HG02763 (cell line): ENCODE measurements around the gene TDRD7.

Experiments used
- ATAC-seq: cut with Tn5 transposase; IDR thresholded peaks from one replicate; pipeline ENCODE4 v1.9.1; 2021; ENCODE audit warnings: mild to moderate bottlenecking, moderate library complexity; ENCODE audit not compliant: unreplicated experiment

TDRD7 gene

DNA sequence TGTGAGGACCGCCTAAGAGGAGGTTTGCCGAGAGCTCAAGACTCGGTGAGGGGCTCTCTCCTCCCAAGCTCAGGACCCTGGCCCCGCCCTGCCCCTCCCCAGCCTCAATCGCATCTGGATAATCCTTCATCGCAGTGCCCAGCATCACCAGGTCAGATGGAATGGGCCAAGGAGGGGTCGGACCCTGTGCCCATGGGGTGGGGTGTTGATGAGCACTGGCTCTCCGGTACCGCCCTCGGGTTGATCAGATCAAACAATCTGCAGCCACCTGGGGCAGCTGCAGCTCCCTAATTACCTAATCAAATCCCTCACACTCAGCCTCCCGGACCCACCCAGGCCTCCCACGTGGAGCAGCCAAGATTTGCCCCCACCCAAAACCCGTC, 24.4 kb upstream of the TDRD7 start:
- no peak for ATAC-seq

DNA sequence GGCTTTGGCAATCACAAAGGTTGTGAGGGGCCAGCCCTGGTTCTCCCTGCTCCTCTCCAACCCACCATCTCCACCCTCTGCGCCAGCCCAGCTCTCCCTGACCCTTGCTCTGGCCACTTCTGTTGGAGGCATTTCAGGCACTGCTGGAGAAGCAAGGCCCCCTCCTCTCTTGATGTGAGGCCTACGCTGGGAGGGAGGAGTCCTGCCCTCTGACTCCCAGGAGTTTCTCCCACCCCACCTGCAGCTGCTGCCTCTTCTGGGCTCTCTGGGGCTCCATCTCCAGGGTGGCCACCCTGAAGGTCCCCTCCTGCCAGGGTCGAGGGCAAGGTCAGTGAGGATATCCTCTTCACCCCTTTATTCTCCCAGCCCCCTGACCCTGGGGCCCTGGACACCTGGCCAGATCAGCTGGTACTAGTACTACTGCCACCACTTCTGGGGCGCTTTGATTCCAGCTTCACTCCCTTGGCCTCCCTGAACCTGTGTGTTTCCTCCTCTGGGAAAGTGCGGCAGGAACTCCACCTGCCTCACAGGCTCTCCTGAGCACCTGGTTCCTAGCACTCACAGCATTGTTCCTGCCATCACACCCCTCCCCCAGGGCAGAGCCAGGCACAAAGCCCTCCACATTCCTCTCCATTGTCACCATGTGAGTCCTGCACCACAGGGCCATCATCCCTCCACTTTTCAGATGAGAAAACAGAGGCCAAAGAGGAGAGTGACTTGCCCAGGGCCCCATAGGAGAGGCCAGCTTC, 23.8 kb upstream of the TDRD7 start:
- no peak for ATAC-seq

DNA sequence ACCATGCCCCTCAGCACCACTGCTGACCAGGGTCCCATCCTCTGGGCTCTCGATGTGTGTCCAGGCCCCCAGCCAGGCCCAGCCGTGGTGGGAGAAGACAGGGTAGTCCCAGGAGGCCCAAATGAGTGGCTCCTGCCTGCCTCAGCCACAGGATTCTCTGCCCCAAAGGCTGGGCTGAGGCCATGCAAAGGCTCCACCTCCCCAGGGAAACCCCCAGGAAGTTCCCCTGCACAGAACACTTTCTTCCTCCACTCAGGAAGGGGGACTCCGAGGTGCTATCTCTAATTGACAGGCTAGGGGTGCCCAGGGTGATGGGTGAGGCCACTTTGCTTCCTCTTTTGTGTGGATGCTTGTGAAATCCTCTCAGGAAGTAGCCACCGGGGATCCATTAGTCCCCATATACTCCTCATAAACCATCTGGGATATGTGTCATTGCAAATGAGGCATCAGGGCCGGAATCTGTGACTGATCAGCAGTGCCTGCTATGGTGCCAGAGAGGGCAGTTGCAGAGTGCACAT, 23.1 kb upstream of the TDRD7 start:
- peak; percentile 71 for ATAC-seq

DNA sequence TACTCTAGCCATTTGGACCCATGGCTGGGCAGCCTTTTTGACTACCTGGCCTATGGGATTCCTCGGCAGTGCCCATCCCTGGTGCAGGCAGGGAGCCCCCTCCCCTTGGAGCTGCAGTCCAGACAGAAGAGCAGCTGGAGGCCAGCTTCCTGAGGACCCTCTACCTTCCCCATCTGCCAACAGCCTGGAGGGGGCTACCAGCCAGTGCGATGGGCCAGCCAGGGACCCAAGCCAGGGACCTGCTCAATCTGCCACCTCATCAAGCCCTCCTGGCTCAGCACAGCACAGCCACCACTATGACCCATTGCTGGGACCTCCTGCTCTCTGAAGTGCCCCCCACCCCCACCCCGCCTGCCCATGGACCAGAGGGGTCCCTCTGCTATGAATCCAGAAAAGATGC, 22.6 kb upstream of the TDRD7 start:
- no peak for ATAC-seq

DNA sequence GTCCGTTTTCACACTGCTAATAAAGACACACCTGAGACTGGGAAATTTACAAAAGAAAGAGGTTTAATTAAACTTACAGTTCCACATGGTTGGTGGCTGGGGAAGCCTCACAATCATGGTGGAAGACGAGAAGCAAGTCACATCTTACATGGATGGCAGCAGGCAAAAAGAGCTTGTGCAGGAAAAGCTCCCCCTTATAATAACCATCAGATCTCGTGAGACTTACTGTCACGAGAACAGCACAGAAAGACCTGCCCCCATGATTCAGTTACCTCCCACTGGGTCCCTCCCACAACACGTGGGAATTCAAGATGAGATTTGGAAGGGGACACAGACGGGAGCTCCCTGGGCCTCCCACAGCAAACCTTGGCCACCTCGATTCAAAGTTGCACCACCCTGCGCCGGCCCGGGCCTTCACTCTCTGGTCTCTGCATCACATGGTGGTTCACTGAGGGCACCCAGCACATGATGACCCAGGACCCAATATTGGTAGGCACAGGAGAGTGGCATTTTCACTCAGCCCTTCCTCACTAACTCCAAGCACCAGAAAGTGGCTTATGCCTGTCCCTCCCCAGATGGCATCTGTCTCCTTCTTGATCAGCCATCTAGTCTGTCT, 21.0 kb upstream of the TDRD7 start:
- ATAC-seq, result no peak

DNA sequence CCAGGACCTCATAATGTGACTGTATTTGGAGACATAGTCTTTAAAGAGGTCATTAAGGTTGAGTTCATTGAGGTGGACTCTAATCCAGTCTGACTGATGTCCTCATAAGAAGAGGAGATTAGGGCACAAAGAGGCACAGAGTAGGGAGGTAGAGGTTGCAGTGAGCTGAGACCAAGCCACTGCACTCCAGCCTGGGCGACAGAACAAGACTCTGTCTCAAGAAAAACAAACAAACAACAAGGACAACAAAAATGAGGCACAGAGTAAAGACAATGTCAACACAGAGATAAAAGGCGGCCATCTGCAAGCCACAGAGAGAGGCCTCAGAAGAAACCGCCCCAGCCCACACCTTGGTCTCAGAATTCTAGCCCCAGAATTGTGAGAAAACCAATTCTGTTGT, 17.0 kb upstream of the TDRD7 start:
- no peak for ATAC-seq

DNA sequence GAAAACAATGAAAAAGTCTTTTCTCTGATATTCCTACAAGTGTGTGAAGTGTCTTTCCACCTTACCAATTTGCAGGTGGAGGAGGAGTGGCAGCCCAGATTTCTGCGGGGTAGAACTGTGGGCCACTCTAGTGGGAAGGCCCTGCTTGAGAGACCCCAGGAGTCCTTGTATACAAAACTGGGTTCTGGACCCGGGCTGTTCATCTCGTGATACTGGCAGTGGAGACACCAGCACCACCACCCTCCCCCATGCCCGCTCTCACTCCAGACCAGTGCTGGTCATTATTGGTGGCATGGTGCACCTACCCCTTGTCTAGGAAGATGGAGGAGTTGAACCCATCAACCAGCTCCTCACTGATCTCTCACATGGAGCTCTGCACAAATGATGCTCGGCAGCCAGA, 16.2 kb upstream of the TDRD7 start:
- no peak for ATAC-seq

DNA sequence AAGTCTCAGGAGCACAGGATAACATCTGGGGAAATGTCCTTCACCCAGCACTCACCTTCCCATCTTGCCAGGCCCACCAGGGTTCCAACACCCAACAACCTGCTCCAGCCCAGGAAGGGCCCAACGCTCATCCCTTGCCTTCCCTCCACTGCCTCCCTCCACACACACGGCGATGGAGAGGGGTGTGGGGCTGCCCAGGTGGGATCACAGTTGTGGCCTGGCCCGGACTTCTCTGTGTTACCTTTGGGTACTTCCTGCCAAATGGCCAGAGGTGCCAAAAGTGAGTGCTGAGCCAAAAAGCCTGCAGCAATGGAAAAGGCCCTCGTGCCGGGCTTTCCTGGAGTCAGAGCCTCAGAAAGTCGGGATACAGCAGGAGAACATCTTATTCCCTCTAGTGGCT, 15.6 kb upstream of the TDRD7 start:
- no peak for ATAC-seq

DNA sequence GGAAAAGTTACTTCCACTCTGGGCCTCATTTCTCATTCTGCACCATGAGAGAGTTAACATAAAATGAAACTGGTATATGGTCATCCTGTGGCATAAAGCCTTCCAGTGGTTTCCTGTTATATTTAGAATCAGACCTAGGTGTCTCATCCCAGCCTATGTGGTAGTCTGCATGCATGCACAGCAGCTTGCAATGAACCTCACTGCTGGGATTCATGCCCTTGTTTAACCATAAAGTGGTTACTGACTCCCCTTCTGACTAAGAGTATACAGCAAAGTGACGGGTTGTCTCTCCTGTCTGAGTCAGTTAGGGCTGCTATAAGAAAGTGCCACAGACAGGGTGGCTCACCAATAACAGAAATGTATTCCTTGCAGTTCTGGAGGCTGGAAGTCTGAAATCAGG, 14.7 kb upstream of the TDRD7 start:
- no peak for ATAC-seq

DNA sequence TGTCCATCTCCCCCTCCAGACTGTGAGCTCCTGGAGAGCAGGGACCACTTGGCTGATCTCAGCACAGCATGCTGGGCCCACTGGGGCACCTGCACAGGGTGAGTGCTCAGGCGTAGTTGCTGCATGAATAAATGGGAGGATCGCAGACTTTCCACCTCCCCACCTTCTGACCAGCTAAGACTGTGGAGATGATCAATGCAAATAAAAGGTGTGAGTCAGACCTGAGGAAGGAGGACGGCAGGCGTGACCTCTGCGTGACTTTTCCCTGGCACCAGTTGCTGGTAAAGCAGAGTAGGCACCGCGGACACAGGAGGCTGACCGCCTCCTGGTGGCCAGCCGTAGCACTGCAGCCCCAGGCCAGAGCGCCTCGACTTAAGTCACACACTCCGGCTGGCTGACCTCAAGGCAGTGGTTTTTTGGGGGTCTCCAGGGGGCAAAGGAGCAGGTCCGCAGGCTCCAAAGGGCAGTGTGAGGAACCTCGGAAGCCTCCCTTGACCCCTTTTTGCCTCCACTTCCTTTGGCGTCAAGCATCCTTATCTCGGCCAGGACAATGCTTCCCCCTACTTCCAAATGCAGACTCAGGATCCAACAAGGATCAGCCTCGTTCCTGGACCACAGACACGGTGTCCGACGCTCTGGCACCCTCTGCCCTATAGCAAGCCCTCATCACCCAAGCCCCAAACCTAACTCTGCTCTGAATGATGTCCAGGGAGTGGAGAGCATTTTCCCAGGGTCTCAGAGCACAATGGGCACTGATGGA, 12.7 kb upstream of the TDRD7 start:
- peak; percentile 50 for ATAC-seq

DNA sequence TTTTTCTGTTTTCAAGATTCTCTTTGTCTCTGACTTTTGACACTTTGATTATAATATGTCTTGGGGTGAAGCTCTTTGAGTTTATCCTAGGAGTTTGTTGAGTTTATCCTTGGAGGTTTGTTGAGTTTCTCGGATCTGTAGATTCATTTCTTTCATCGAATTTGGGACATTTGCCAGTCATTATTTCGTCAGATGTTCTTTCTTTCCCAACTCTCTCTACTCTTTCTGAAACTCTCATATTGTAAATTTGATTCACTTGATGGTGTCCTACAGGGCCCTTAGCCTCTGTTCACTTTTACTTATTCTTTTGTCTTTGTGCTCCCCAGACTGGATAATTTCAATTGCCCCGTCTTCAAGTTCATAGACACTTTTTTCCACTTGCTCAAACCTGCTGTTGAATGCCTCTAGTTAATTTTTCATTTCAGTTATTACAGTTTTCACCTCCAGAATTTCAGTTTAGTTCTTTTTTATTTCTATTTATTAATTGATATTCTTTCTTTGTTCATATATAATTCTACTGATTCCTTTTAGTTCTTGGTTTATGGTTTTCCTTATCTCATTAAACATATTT, 8.1 kb upstream of the TDRD7 start:
- ATAC-seq, result no peak

DNA sequence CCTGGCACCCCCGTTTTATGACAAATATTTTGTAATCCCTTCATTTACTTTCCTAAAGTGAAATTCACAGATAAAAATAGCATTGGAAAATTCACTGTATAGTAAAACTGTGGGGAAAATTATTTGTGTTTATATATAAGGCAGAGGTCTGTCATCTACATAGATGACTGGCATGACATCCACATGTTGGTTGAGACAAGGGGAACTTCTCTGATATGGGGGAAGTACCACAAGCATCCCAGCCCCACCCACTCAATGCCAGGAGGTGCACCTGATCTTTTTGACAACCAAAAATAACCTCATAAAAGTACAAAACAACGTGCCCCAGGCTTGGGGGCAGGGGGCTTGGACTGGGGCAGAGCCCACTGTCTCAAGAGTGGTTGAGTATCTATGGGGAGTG, 6.3 kb upstream of the TDRD7 start:
- ATAC-seq, result no peak

DNA sequence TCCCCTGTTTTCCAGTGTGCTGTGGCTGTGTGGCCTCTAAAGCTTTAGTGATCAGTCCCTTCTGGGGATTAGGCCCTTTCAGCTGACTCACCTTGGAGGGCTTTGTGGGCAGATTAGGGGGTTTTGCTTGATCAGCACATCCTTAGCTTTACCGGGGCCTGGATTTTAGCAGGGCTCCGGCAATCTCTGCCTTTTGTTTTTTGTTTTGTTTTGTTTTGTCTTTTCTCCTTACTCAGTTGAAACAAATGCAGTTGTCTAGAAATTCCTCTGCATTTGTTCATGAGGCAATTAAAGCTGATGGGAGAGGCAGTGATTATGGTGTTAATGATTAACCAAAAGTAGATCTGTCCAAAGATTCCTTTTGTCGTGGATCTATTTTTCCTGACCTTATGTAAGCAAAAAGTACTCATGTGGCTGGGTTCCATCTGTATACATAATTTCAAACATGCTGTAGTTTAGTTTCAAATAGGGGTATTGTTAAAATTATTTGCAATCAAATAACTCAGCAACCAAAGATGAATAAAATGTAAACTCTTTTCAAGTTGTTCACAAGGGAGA, 5.2 kb upstream of the TDRD7 start:
- no peak for ATAC-seq

DNA sequence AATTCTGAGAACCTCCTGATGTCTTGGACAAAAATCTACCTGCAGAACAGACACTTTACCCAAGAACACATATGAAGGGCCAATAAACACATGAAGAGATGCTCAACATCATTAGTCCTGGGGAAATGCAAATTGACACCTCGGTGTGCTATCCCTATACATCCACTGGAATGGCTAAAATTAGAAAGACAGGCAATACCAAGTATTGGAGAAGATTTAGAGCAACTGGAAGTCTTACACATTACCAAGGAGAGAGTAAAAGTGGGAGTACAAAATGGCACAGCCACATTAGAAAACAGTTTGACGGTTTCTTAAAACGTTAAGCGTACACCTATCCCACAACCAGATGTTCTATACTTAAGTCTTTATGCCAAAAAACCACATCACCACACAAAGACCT, 3.3 kb upstream of the TDRD7 start:
- ATAC-seq, result no peak

DNA sequence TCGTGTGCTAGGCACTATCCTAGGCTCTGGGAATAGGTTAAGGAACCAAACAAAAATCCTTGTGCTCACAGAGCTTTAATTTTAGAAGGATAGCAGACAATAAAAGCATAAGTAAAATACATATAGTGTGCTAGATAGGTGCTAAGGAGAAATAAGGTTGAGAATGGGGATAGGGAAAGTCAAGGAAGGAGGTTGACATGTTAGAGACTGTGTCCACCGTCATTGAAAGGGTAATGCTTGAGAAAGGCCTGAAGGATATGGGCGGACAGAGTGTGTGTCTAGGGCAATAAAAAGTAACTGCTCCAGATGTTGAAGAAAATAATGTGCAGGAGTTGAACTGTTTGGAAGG, 482 bp upstream of the TDRD7 start:
- no peak for ATAC-seq

DNA sequence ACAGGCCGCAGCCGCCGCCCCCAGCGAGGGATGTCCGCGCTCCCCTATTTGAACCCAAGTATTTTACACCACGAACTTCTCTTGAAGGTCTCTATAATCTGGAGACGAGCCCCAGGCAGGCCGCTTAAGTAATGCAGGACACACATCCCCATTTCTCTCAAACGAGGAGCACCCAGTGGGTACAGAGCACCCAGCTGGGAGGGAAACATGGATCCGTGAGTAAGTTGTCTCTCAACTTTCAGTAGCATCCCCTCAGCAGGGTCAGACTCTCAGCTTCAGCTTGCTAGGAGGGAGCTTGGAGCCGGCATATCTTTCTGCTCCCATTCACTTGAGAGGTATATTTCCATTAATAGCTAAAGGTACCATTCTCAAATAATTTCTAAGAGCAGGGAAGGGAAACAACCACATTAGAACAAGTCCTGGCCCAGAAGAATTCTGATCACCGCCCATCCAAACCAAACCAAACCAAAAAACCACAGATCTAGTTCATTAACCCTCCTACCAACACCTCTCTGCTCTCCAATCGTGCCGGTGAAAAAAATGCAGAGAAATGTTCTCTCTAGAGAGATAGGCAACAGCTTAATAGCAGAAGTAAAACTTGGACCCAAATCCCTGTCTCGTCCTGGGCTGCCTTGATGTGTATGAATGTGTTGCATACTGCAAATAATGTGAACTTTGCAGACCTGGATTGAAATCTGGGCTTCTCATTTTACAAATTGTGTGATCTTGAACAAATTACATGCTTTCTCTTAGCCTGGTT, 910 bp downstream of the TDRD7 start:
- no peak for ATAC-seq

DNA sequence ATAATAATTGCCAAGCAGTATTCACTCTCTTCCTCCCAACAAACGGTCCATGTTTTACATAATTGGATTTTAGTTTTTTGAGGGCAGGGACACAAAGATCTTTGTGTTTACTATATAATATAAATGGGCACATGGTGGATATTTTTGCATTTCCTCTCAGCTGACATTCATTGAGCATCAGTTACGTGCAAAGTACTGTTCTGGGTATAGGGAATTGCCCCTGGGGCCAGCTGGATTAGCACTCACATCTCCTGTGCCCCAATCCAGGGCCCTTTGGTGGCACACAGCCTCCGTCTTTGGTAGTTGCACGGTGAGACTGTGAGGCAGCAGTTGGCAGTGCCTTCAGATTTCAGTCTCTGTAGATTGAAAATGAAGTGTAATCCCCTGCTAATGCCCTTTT, 1.6 kb downstream of the TDRD7 start:
- ATAC-seq, result no peak

DNA sequence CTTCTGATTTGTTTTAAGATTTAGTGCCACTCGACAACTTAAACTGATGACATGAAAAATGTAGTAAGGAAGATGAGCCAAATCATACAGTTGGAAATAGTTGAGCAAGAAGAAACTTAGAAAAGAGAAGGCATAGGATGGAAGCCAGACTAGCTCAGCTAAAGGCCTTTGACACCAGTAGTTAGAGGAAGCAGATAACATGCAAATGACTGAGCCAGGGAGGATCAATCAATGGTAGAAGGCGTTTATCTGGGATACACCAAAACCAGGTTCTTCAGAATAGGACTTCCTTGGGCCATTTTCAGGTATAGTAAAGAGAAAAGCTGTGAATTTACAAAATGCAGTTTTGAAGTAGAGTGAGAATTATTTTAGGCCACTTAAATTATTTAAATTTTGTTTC, 3.2 kb downstream of the TDRD7 start:
- ATAC-seq, result no peak

DNA sequence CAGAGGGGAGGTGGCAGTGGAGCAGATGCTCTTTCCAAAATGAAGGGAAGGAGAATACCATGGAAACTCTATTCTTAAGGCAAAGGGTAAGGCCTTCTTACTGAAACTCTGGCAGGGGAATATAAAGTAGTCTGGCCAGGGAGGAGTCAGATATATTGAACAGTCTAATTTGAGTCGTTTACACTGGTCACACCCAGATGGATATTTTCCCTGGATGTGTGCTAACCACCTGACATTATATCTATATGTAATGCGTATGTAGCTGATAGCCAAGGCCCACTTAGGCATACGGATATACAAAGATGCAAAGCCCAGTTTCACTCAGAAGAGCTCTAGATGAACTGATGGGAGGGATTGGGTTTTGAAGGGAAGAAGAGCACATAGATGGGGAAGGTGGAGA, 7.0 kb downstream of the TDRD7 start:
- ATAC-seq, result no peak

DNA sequence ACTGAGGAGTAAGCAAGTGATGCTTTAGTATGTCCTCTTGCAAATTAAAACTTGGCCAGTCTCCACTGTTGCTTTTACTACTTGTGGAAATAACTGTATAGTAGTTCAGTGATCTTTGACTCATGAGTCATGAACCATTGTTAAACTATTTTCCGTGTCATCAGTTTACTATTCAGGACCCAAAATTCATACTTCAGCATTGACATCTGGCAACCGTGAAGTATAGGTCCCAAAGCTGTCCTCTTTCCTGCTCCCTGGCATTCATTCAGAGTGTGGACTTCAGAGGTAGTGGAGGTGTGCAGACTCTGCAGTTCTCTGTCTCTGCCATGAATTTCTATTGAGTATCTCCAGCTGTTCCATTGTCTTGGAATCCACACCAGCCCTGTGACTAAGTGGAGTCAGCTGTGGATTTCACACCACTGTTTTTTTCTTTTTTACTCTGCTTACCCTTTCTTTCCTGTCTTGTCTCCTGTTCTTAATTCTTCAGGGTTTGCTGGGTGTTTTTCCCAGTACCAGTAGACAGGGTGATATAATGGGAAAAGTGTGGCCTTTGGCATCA, 7.5 kb downstream of the TDRD7 start:
- ATAC-seq, result no peak
